Activated naive CD4-positive, alpha-beta T cell treated with anti-CD3 and anti-CD28 coated beads, Interleukin-2, amount 10 ng/mL, durations not matched to agents 7 days and 5 days (primary cell): ENCODE measurements around the gene JAG2.

ENCODE experiments used
- CTCF ChIA-PET: fragments of 350-600 bp; sonication (Branson Sonifier 250); formaldehyde crosslinking; loops from one replicate; lab custom pipeline; 2021; ENCODE audit warnings: antibody characterized with exemption; lab: Charles Lee
- DNase-seq: peaks from one replicate; pipeline ENCODE4 v3.0.0-alpha.2; 2020
- H3K27ac Mint-ChIP-seq: one replicate; pipeline ENCODE4 v1.8.0; 2021; ENCODE audit warnings: mild to moderate bottlenecking, moderate library complexity, mixed read lengths
- H3K27me3 Mint-ChIP-seq: one replicate; pipeline ENCODE4 v1.8.0; 2021; ENCODE audit warnings: mild to moderate bottlenecking, mixed read lengths
- H3K36me3 Mint-ChIP-seq: one replicate; pipeline ENCODE4 v1.8.0; 2021; ENCODE audit warnings: mixed read lengths
- H3K4me1 Mint-ChIP-seq: one replicate; pipeline ENCODE4 v1.8.0; 2021; ENCODE audit warnings: mixed read lengths
- H3K4me3 Mint-ChIP-seq: one replicate; pipeline ENCODE4 v1.8.0; 2021; ENCODE audit warnings: mild to moderate bottlenecking, moderate library complexity, mixed read lengths
- H3K9me3 Mint-ChIP-seq: one replicate; pipeline ENCODE4 v1.8.0; 2021; ENCODE audit warnings: mixed read lengths

Gene JAG2

DNA sequence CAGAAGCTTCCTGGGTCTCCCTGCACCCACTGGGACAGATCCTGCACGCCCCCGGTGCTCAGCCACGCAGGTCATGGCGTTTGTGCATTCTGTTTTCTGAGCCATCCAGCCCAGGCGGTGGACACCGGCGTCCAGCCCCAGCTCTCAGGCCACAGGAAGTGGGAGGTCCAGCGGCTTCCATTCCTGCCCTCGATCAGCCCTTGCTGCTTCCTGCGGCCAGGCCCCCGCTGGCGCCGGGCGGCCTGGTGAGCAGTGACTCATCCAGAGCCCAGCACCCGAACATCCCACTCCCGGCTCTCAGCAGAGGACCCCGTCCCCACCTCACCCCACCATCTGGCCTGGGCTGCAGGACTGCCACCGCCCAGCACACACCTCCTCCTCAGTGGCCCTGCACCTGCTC lies 30.5 kb upstream of the JAG2 start:
- Mint-ChIP-seq H3K4me1 (peaks cover 40% of the 10 kb centered on the region), H3K27me3 (peaks cover 83% of the 10 kb centered on the region)
- DNase-seq, result no peak

DNA sequence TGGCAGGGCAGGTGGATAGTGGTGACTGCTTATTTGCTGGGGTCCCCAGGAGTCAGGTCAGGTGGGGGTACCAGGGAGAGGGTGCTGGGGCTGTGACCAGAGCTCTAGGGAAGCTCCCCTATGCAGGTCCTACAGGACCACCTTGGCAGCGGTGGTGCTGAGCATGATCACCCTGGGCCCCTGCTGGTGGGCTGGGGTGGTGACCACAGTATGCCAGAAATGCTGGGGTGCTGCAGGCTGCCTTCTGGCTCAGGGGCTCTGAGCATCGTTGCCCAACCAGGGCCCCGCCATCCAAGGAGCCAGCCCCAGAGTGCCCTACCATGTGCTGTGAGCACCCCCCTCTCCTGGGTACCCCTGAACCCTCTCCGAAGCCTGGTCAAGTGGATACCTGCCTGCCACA lies 30.0 kb upstream of the JAG2 start:
- Mint-ChIP-seq H3K4me3 (no peak overlapping the region), H3K27me3 (peaks cover 83% of the 10 kb centered on the region), H3K4me1 (peaks cover 45% of the 10 kb centered on the region), H3K9me3 (no peaks in the 10 kb centered on the region), H3K36me3 (no peaks in the 10 kb centered on the region), H3K27ac (no peak overlapping the region)
- CTCF ChIA-PET, result interaction anchor here (1.6 kb wide), 1 partner anchor 29 kb away, joined by 5 read pairs; no protein-coding TSS in a partner anchor
- no peak for DNase-seq

More for the DNA sequence above, 30.5 kb upstream of the JAG2 start:
- CTCF ChIA-PET, result interaction anchor here (1.0 to 1.6 kb wide), 2 partner anchors 29 to 109 kb away, joined by 3 to 5 read pairs; no protein-coding TSS in a partner anchor
- H3K36me3 Mint-ChIP-seq, result no peaks in the 10 kb centered on the region
- H3K4me3 Mint-ChIP-seq, result no peak overlapping the region
- H3K27ac Mint-ChIP-seq, result no peak overlapping the region
- no peaks in the 10 kb centered on the region for H3K9me3 Mint-ChIP-seq

DNA sequence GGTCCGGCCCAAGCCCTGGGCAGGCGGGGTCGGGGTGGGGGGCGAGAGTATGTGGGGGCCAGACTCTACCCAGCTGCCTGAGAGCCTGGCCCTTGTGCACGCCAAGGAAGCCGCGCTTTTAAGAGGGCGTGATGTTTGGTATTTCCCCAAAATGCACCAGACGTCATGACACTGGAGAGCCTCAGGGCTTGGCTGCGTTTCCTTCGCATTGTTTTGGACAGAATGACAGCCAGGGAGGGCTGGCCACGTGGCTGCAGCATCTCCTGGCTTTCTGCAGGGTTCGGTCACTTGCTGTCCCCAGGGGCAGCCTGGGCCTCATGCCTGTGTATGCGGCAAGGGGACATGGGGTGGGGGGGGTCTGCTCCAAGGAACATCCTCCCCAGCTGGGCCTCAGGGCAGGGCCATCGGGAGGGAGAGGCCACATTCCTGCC lies 28.6 kb upstream of the JAG2 start:
- Mint-ChIP-seq H3K27me3 (peaks cover 89% of the 10 kb centered on the region), H3K4me1 (peaks cover 46% of the 10 kb centered on the region), H3K9me3 (no peaks in the 10 kb centered on the region), H3K36me3 (no peaks in the 10 kb centered on the region), H3K27ac (no peak overlapping the region), H3K4me3 (no peak overlapping the region)
- CTCF ChIA-PET, result no interaction called here
- no peak for DNase-seq

DNA sequence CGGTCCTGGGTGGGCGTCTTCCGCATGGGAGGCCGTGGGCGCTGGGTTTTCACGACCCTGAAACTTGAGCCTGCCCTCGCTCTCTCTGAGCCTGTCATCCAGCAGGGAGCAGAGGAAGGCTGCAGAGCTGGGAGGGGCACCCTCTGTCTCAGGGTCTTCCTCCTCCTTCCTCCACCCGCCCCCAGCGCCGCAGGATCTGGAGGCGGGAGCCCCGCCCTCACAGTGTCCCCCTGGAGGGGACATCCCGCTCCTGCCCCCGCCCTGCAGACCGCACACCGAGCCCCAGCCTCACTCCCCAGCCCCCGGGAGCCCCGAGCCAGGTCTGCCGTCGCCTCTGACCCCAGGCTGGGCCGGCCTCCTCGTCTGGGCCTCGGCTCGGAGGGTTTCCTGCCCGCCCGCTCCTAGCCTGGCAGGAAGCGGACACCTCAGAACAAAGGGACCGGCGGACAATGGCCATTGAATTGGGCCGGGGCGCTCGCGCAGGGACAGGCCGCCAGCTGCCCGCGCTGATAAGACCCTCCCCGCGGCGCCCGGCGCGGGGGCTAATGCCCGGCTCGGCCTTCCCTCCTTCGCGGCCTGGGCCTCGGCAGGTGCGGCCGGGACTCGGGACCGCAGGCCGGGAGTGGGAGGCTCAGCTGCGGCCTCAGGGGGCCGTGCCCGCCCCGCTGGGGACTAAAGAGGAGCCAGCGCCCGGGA lies 27.8 kb upstream of the JAG2 start:
- H3K4me1 Mint-ChIP-seq, result peaks cover 38% of the 10 kb centered on the region
- CTCF ChIA-PET, result interaction anchor here (0.5 to 1.4 kb wide), 3 partner anchors 11 to 936 kb away, joined by 3 to 4 read pairs (median 3); no protein-coding TSS in a partner anchor

DNA sequence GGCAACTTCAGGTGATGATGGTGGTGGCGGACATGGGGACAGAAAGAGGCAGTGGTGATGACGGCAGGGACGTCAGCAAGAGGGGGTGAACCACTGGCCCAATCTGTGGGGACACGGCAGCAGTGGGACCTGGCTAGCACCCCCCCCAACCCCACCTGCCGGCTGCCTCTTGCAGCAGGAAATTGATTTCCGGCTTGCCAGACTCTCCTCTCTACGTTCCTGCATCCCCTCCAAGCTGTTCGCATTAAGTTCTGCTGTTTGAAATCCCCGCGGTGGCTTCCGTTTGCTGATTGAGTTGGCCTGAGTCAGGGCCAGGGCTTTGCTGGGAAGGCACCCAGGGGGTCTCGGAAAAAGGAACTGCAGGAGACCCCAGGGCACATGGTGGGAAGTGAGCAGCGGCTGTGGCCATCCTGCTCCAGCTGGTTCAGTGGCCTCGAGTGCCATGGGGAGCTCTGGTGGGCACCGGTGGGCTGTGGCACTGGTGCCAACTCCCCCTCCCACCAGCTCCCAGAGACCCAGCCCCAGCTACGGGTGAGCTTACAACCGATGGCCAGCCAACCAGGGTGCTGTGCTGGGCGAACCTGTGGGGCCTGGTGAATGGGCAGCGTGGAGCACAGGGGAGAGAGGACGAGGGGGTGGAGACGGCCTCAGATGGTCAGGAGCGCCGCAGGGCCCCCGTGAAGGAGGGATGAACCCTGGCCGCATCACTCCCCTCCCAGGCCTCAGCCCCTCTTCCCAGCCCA lies 27.1 kb upstream of the JAG2 start:
- CTCF ChIA-PET, result interaction anchor here (0.5 to 1.4 kb wide), 4 partner anchors 10 to 936 kb away, joined by 3 to 4 read pairs (median 4); no protein-coding TSS in a partner anchor
- Mint-ChIP-seq H3K4me3 (no peak overlapping the region), H3K27ac (no peak overlapping the region), H3K4me1 (peaks cover 38% of the 10 kb centered on the region), H3K9me3 (no peaks in the 10 kb centered on the region), H3K36me3 (no peaks in the 10 kb centered on the region), H3K27me3 (peaks cover 93% of the 10 kb centered on the region)
- peak; percentile 53 for DNase-seq

More for the DNA sequence above, 27.8 kb upstream of the JAG2 start:
- Mint-ChIP-seq H3K27me3 (peaks cover 89% of the 10 kb centered on the region), H3K36me3 (no peaks in the 10 kb centered on the region), H3K9me3 (no peaks in the 10 kb centered on the region), H3K4me3 (no peak overlapping the region), H3K27ac (no peak overlapping the region)
- no peak for DNase-seq

DNA sequence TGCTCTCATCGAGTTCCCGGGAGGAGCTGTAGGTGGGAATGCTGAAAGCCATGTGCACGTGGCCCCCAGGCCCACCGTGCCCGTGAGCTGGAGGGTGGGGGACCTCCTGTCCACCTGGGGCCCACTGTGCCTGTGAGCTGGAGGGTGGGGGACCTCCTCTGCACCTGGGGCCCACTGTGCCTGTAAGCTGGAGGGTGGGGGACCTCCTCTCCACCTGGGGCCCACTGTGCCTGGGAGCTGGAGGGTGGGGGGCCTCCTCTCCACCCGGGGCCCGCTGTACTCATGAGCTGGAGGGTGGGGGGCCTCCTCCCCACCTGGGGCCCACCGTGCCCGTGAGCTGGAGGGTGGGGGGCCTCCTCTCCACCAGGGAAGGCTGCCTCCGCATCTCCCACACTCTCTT lies 26.5 kb upstream of the JAG2 start:
- Mint-ChIP-seq H3K4me1 (peaks cover 36% of the 10 kb centered on the region), H3K9me3 (no peaks in the 10 kb centered on the region), H3K4me3 (no peak overlapping the region), H3K27ac (no peak overlapping the region), H3K36me3 (no peaks in the 10 kb centered on the region), H3K27me3 (peaks cover 86% of the 10 kb centered on the region)
- CTCF ChIA-PET, result interaction anchor here (1.1 to 1.4 kb wide), 2 partner anchors 104 to 157 kb away, joined by 4 read pairs; no protein-coding TSS in a partner anchor
- no peak for DNase-seq

DNA sequence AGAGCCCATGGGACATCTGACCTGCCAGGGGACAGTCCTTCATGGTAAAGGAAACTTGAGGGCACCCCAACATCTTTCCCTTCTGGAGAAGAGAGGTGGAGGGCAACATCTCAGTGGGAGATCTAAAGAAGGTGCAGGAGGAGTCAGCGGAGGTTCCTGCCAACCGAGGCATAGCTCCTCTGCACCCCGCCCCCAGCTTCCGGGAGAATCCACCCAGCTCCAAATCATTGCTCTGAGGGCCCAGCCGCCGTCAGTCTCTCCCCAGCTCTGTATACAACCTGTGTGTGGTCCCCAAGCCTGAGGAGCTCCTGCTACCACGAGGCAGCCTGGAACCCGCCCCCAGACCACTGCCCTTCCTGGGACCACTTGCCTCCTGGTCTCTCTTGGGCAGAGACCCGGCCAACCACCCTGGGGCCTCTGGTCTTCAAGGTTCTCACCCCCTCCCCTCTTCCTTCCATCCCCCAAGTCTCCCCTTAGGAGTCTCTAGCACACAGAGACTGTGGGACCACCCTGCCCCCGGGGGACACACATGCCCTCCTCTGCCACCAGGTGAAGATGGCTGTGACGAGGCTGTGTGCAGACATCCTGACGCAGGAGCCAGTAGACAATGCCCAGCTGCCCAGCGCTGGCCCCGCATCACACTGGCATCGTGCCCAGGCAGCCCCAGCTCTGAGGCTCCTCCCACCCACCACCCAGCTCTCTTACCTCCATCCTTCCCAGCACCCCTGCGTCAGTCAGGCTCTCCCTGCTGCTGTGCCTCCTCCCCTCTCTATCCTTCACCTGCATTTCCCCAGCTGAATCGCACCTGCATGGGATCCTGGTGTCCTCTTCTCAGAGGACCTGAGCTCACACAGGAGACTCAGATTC lies 25.6 kb upstream of the JAG2 start:
- no peak overlapping the region for H3K27ac Mint-ChIP-seq
- DNase-seq, result peak; percentile 74
- H3K27me3 Mint-ChIP-seq, result peaks cover 82% of the 10 kb centered on the region
- H3K4me1 Mint-ChIP-seq, result peaks cover 33% of the 10 kb centered on the region
- CTCF ChIA-PET, result interaction anchor here (0.9 to 1.5 kb wide), 3 partner anchors 9 to 104 kb away, joined by 3 to 4 read pairs (median 4); no protein-coding TSS in a partner anchor
- H3K9me3 Mint-ChIP-seq, result no peaks in the 10 kb centered on the region
- no peak overlapping the region for H3K4me3 Mint-ChIP-seq
- H3K36me3 Mint-ChIP-seq, result no peaks in the 10 kb centered on the region

DNA sequence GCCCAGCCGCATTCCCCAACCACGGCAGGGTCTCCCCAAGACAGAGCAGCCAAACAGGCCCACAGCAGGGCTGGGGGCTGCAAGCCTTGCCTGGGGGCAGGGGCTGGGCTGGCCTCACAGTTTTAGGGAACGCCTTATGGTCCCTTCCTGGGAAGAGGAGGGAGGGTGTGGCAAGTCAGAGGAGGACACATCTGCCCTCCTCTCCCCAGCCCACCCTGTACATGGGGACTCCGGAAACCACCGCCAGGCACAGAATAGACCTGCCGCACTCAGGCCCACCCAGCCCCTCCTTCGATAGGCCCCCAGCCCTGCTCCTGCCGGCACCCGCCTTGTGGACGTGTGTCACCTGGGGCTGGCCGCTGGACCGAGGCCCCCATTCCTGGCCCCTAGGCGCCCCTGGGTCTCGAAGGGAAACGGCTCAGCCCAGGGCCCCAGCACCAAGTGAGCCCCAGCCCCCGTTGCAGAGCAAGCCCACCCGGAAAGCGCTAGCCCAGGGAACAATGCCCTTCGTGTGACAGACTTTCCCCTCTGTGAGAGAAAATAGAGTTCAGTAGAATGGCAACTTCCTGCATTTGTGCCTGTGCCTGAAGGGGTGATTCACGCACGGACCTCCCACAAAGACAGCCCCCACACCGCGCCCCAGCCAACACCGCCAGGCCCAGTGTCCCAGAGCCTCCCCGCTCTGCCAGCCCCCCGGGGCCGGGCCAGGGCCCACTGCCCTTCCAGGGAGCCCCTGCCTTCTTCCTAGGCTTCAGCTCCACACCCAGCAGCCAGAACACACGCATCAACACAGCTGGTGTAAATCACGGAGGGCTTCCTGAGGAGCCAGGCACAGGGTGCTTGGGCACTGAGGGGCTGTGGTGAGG lies 24.5 kb upstream of the JAG2 start:
- Mint-ChIP-seq H3K9me3 (peaks cover 7% of the 10 kb centered on the region), H3K4me3 (no peak overlapping the region), H3K27me3 (peaks cover 80% of the 10 kb centered on the region), H3K4me1 (peaks cover 33% of the 10 kb centered on the region), H3K27ac (peak overlapping the region; percentile 14), H3K36me3 (no peaks in the 10 kb centered on the region)
- CTCF ChIA-PET, result interaction anchor here (1.5 kb wide), 1 partner anchor 10 kb away, joined by 4 read pairs; no protein-coding TSS in a partner anchor
- peak; percentile 53 for DNase-seq

DNA sequence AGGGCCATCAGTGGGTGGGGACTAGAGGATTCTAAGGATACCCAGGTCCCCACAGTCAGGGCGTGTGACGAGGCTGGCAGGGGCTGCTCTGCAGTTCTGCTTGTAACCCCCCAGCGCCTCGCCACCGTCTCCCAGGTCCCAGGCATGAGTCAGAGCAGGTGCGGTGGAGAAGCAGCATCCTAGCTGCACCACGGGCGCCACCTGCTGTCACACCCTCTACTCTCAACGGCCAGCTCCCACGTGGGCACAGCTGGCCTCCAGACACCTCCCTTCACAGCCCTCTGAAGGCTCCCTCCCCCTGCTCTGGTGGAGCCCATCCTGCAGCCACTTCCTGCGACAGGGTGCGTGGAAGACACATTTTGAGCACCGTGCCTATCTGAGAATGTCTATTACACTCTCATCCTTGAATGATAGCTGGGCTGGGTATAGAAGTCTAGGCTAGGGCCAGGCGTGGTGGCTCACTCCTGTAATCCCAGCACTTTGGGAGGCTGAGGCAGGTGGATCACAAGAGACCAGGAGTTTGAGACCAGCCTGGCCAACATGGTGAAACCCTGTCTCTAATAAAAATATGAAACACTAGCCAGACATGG lies 19.5 kb upstream of the JAG2 start:
- Mint-ChIP-seq H3K36me3 (no peaks in the 10 kb centered on the region), H3K4me3 (no peak overlapping the region), H3K27ac (no peak overlapping the region), H3K4me1 (peaks cover 5% of the 10 kb centered on the region), H3K9me3 (peaks cover 9% of the 10 kb centered on the region), H3K27me3 (peaks cover 60% of the 10 kb centered on the region)
- DNase-seq, result no peak
- CTCF ChIA-PET, result interaction anchor here (1.3 to 1.6 kb wide), 2 partner anchors 20 to 213 kb away, joined by 3 read pairs; partner anchors contain the start of gene JAG2

DNA sequence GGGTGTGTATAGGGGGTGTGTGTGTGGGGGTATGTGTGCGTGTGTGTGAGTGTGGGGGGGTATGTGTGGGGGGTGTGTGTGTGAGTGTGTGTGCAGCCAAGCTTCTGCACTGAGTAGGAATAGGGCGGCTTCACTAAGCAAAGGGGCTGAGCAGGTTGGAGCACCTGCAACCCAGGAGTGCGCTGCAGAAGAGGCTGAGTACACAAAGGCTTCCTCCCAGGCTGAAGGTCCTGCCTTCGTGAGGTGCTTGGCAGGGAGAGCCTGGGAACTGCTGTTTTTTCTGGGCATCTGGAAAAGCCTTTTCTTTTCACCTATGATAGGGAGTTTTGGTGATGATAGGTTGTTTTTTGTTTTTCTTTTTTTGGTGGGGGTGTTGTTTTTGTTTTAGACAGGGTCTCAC lies 18.5 kb upstream of the JAG2 start:
- CTCF ChIA-PET, result interaction anchor here (1.3 to 1.6 kb wide), 2 partner anchors 19 to 212 kb away, joined by 3 read pairs; partner anchors contain the start of gene JAG2
- H3K27ac Mint-ChIP-seq, result no peak overlapping the region
- no peak overlapping the region for H3K4me3 Mint-ChIP-seq
- no peak for DNase-seq
- peaks cover 9% of the 10 kb centered on the region for H3K9me3 Mint-ChIP-seq
- peaks cover 10% of the 10 kb centered on the region for H3K4me1 Mint-ChIP-seq
- H3K36me3 Mint-ChIP-seq, result no peaks in the 10 kb centered on the region
- peaks cover 65% of the 10 kb centered on the region for H3K27me3 Mint-ChIP-seq

DNA sequence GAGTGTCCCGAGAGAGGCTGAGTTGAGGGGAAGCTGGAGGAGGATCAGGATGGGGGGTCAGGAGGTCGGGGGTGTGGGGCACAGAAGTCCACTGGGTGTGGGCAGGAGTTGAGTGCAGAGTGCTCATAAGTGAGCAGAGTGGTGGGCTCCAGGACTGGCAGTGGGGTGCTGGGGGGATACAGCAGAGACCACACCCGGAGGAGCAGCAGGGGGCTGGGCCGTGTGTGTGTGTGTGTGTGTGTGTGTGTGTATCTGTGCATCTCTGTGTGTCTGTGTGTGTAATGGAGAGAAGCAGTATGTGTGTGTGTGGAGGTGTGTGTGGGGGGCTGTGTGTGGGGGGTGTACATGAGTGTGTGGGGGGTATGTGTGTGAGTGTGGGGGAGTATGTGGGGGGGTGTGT lies 17.4 kb upstream of the JAG2 start:
- Mint-ChIP-seq H3K4me3 (no peak overlapping the region), H3K36me3 (no peaks in the 10 kb centered on the region), H3K27me3 (peaks cover 56% of the 10 kb centered on the region), H3K9me3 (peaks cover 9% of the 10 kb centered on the region), H3K27ac (no peak overlapping the region), H3K4me1 (peaks cover 12% of the 10 kb centered on the region)
- DNase-seq, result no peak
- CTCF ChIA-PET, result interaction anchor here (0.7 kb wide), 1 partner anchor 10 kb away, joined by 3 read pairs; no protein-coding TSS in a partner anchor

DNA sequence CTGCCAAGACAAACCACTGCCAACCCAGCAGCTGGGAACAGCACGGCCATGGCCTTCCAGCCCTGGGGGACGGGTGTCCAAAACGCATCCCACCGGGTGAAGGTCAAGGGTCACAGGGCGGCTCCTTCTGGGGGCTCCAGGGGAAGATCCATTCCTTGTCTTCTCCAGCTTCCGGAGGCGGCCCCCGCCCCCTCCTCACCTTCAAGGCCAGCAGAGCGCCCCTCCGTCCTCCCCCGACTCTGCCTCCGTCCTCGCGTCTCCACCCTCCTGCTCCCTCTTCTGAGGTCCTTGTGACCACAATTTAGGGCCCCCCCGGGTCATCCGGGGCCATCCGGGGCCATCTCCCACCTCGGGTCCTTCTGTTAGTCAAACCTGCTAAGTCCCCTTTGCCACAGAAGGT lies 16.4 kb upstream of the JAG2 start:
- no peak for DNase-seq
- Mint-ChIP-seq H3K4me3 (no peak overlapping the region), H3K4me1 (peaks cover 19% of the 10 kb centered on the region), H3K36me3 (no peaks in the 10 kb centered on the region), H3K27me3 (peaks cover 61% of the 10 kb centered on the region), H3K9me3 (peaks cover 9% of the 10 kb centered on the region), H3K27ac (peak overlapping the region; percentile 45)
- CTCF ChIA-PET, result no interaction called here
